ENCODE measurements around the gene LEMD1.

DNA sequence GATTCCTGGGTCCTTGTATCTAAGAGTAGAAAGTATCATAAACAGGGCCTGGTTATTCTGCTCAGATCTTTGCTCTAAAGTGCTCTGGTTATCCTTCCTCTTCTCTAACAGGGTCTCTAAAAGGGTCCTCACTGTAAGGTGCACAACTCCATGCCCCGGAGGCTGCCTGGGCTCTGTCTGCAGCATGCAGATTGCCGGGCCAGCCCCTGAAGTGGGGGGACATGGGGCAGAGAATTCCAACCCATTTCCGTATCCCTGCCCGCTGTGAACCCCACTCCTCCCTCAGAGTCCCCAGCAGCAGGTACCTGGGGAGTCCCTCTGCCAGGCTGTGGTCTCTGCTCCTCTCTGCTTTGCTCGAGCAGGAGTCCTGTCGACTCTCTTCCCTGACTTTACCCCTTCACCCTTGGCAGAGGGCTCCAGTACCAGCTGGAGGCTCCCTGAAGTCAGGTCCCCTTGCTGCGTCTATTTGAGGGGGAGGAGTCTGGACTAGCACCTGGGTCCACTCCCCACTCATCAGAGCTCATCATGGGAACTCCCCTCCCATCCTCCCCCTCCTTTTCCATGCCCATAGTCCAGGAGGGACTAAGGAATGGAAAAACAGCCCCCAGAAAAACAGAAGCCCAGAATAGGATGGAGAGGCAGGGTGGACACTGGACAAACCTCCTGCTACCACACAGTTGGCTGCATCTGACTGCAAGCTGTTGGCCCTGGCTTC is 21.9 kb upstream of the LEMD1 start:
- TF ChIP-seq EZH2phosphoT487 (IDR thresholded peaks at IDR 0.05) (no peak), EZH2 (IDR thresholded peaks at IDR 0.05) (no peak)
- TF ChIP-seq, protein P1, sequence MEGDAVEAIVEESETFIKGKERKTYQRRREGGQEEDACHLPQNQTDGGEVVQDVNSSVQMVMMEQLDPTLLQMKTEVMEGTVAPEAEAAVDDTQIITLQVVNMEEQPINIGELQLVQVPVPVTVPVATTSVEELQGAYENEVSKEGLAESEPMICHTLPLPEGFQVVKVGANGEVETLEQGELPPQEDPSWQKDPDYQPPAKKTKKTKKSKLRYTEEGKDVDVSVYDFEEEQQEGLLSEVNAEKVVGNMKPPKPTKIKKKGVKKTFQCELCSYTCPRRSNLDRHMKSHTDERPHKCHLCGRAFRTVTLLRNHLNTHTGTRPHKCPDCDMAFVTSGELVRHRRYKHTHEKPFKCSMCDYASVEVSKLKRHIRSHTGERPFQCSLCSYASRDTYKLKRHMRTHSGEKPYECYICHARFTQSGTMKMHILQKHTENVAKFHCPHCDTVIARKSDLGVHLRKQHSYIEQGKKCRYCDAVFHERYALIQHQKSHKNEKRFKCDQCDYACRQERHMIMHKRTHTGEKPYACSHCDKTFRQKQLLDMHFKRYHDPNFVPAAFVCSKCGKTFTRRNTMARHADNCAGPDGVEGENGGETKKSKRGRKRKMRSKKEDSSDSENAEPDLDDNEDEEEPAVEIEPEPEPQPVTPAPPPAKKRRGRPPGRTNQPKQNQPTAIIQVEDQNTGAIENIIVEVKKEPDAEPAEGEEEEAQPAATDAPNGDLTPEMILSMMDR (IDR thresholded peaks at IDR 0.05) = no peak

All from neural progenitor cell (in vitro differentiated cells).